GM18873 (cell line): ENCODE results near the gene XRCC2.
"Not testable (repeated sequence)": the region's sequence is repeated elsewhere in the genome, so short reads cannot be mapped to it uniquely, and the experiment has no call there.

Experiments
- ATAC-seq: cut with Tn5 transposase; IDR thresholded peaks from one replicate; pipeline ENCODE4 v1.9.1; 2021; ENCODE audit warnings: mild to moderate bottlenecking, moderate library complexity, moderate number of reproducible peaks; ENCODE audit not compliant: unreplicated experiment, low FRiP score

Gene XRCC2

DNA sequence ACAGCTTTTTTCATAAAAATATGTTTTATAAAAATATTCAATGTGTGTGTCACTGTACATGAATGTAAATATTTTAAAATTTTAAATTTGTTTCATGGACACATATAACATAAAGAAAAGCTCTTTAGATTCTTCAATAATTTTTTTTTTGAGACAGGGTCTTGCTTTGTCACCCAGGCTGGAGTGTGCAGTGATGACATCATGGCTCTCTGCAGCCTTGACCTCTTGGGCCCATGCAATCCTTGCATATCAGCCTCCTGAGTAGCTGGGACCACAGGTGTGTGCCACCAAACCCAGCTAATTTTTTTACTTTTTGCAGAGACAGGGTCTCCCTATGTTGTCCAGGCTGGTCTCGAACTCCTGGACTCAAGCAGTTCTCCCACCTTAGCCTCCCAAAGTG is 9.9 kb downstream of the XRCC2 start:
- ATAC-seq, result no peak

GRCh38 chr7:152664636-152665035 is 11.3 kb downstream of the XRCC2 start:
- no peak for ATAC-seq

DNA sequence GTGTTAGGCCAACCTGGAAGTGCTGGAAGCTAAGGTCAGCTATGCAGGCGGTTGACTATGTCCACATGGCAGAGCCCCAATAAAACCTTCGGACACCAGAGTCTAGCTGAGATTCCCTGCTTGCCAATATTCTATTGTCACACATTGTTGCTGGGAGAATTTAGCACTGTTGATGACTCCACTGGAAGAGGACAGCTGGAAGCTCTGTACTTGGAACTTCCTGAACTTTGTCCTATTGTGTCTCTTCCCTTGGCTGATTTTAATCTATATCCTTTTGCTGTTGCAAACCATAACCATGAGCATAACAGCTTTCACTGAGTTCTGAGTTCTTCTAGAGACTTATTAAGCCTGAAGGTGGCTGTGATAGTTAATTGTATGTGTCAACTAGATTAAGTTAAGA is 12.0 kb downstream of the XRCC2 start:
- no peak for ATAC-seq

- ATAC-seq, result no peak
Observed at GRCh38 chr7:152663148-152663740, 12.7 kb downstream of the XRCC2 start.

DNA sequence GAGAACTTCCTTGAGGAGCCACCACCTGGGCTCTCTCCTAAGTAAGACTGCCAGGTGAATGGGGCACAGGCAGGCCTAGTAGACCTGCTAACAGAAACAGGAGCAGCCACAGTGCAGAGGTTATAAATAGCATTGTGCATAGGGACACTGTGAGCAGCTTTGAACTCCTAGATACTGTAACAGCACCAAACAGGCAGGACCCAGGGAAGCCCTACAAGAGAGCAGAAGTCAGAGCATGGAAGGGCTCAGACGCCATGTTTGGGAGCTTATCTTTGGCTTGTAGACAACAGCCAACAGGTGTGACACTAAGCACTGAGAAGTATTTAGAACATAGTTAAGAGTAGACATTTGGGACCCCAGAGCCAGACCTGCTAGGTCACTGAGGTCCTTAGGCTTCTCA is 14.5 kb downstream of the XRCC2 start:
- ATAC-seq, result no peak

- no peak for ATAC-seq
Observed at GRCh38 chr7:152660021-152660420, 15.9 kb downstream of the XRCC2 start.

DNA sequence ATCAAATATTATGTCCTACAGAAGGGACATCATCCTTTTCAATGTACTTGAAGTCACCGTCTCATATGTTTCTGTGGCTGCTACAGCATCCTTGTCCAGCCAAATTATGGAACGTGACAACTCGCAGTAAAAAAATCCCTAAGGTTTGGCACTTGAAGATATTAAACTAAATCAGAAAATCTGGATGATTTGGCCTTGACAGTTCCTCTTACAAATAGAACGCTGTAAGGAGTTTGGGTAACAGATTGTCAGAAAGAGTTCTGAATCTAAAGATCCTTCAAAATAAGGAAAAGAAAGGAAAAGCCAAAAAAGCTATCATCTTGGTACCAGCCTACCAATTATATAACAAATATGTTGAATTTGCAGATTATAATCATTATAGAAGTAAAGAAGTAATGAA is 21.0 kb downstream of the XRCC2 start:
- ATAC-seq, result no peak

GRCh38 chr7:152649220-152649619 is 26.7 kb downstream of the XRCC2 start:
- ATAC-seq, result no peak

DNA sequence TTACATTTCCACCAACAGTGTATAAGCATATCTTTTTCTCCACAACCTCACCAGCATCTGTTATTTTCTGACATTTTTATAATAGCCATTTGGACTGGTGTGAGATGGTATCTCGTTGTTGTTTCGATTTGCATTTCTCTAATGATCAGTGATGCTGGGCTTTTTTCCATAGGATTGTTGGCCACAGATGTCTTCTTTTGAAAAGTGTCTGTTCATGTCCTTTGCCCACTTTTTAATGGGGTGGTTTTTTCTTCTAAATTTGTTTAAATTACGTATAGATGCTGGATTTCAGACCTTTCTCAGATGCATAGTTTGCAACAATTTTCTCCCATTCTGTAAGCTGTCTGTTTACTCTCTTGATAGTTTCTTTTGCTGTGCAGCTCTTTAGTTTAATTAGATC is 28.9 kb downstream of the XRCC2 start:
- no peak for ATAC-seq

DNA sequence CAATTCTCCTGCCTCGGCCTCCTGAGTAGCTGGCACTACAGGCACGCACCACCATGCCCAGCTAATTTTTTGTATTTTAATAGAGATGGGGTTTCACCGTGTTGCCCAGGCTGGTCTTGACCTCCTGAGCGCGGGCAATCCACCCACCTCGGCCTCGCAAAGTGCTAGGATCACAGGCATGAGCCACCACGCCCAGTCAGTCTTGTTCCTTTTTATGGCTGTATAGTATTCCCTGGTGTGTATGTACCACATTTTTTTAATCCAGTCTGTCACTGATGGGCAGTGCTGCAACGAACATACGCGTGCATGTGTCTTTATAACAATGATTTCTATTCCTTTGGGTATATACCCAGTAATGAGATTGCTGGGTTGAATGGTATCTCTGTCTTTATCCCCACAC is 29.4 kb downstream of the XRCC2 start:
- ATAC-seq, result not testable (repeated sequence)

GRCh38 chr7:152643979-152644559 is 31.9 kb downstream of the XRCC2 start:
- ATAC-seq, result no peak

- no peak for ATAC-seq
Observed at GRCh38 chr7:152641384-152641783, 34.6 kb downstream of the XRCC2 start.

GRCh38 chr7:152640829-152641228 is 35.1 kb downstream of the XRCC2 start:
- no peak for ATAC-seq

DNA sequence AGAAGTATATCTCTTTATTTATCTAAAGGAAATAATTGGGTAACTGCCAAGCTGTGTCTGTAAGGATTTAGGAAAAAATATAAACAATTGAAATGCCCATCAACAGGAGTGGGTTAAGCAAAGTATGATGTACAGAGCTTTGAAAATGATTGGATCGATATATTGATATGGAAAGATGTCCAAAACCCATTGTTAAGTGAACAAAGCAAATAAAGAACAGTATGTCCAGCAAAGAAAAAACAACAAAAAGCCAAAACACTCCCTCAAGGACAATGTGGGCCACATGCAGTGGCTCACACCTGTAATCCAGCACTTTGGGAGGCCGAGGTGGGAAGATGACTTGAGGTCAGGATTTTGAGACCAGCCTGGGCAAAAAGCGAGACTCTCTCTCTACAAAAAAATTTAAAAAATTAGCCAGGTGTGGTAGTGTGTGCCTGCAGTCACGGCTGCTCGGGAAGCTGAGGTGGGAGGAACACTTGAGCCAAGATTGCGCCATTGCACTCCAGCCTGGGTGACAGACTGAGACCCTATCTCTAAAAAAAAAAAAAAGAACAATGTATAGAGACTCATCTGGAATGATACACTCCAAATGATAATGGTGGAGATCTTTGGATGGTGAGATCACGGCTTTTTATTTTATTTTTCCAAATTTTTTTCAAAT is 37.9 kb downstream of the XRCC2 start:
- ATAC-seq, result no peak

DNA sequence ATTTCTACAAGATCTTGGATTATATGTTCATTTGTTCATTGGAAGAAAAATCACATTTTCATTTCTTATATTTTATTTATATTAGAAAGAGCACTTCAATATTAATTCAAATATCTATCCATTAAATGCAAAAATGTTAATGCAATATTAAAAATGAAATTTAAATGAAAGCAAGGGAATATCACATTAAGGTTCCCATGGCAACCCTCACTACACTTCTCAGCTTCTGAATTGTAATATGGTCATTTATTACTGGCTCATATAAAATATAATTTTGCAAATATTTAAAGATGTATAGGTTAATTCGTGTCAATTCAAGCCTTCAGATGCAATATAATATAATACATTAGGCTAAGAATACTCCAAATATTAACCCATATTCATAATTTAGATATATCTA is 38.8 kb downstream of the XRCC2 start:
- no peak for ATAC-seq

- ATAC-seq, result no peak
Observed at GRCh38 chr7:152636441-152636840, 39.5 kb downstream of the XRCC2 start.

GRCh38 chr7:152633504-152633903 is 42.4 kb downstream of the XRCC2 start:
- ATAC-seq, result no peak

DNA sequence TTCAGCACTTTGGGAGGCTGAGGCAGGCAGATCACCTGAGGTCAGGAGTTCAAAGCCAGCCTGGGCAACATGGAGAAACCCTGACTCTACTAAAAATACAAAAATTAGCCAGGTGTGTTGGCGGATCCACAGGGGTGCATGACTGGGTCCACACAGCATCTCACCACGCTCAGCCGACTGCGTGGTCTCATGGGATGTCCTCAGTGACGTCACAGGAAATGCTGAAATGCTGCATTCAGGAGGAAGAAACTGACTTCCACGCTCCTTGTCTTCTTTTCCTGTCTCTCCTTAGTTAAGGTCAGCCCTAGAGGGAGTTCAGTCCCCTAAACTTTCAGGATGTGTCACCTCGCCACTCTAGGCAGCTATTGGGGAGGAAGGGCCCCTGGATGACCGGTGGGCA is 42.9 kb downstream of the XRCC2 start:
- no peak for ATAC-seq

DNA sequence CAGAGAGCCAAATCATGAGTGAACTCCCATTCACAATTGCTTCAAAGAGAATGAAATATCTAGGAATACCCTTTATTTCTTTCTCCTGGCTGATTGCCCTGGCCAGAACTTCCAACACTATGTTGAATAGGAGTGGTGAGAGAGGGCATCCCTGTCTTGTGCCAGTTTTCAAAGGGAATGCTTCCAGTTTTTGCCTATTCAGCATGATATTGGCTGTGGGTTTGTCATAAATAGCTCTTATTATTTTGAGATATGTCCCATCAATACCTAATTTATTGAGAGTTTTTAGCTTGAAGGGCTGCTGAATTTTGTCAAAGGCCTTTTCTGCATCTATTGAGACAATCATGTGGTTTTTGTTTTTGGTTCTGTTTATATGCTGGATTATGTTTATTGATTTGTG is 47.2 kb downstream of the XRCC2 start:
- ATAC-seq, result not testable (repeated sequence)

GRCh38 chr7:152624228-152624627 is 51.7 kb downstream of the XRCC2 start:
- ATAC-seq, result no peak

DNA sequence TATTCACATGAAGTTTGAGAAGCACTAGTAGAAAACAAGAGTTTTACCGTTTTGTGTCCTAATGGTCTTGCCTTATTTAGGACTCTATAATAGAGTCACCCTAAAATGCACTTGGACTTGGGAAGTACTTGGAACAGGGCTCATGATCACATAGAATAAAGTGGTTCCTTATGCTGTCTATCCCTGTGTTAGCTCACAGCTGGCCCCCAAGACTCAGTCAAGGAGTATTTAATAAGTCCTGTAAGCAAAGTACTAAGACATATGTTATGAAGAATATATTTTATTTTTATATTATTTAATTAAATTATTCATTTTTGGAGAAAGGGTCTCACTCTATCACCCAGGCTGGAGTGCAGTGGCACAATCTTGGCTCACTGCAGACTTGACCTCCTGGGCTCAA is 54.5 kb downstream of the XRCC2 start:
- no peak for ATAC-seq

- ATAC-seq, result no peak
Observed at GRCh38 chr7:152619027-152619739, 56.8 kb downstream of the XRCC2 start.
